A549 (cell line): ENCODE results near the gene PPTC7.
"Not testable (repeated sequence)": the region's sequence is repeated elsewhere in the genome, so short reads cannot be mapped to it uniquely, and the experiment has no call there.

Experiments
- CHD2 ChIP-seq: fragments of 150-350 bp; IDR thresholded peaks from 2 replicates; pipeline ENCODE4 v1.6.1; 2014; ENCODE audit warnings: low read length; ENCODE audit not compliant: partially characterized antibody
- CTCF ChIP-seq: fragments of >200 bp; sonication (Bioruptor Twin); formaldehyde crosslinking; IDR thresholded peaks from 3 replicates; pipeline ENCODE4 v1.5.1; 2016
- RARB ChIP-seq: fragments of 250-450 bp; sonication (Bioruptor Pico); IDR thresholded peaks from 2 replicates; pipeline ENCODE4 v1.8.0; 2021; ENCODE audit warnings: mild to moderate bottlenecking, moderate library complexity

- TF ChIP-seq CHD2; CTCF; RARB (CRISPR knock-in tag): not testable (repeated sequence)
Measured at GRCh38 chr12:110587102-110587501, 4.0 kb upstream of the PPTC7 start.
